NB4 (cell line): ENCODE measurements around the gene ACCS.

ENCODE experiments used
- CTCF ChIP-seq: IDR thresholded peaks from one replicate; pipeline ENCODE4 v1.5.1; 2012; ENCODE audit warnings: low read depth, low read length
- MAX ChIP-seq: IDR thresholded peaks from 2 replicates; pipeline ENCODE4 v1.6.1; 2011; ENCODE audit warnings: low read depth, low read length
- POLR2A ChIP-seq: IDR thresholded peaks from 2 replicates; pipeline ENCODE4 v1.6.1; 2011; ENCODE audit warnings: mild to moderate bottlenecking; ENCODE audit not compliant: insufficient read length; ENCODE audit errors: extremely low read depth

- TF ChIP-seq CTCF (no peak), MAX (no peak), POLR2A (no peak)
Observed at GRCh38 chr11:44097821-44098220, 31.8 kb downstream of the ACCS start.
